PFSK-1 (cell line): ENCODE measurements around the gene STXBP5.

Experiments used
- POLR2AphosphoS5 ChIP-seq: IDR thresholded peaks from 2 replicates; pipeline ENCODE4 v1.6.1; 2012; ENCODE audit warnings: low read depth, mild to moderate bottlenecking, control low read depth, low read length, moderate library complexity
- TAF1 ChIP-seq: IDR thresholded peaks from 2 replicates; pipeline ENCODE4 v1.6.1; 2012; ENCODE audit warnings: low read length, control low read depth, borderline replicate concordance; ENCODE audit not compliant: insufficient read depth

- TF ChIP-seq TAF1 (no peak), POLR2AphosphoS5 (no peak)
Observed at GRCh38 chr6:147219463-147219862, 15.2 kb downstream of the STXBP5 start.
